ENCODE measurements around the gene BCAM. TPM values are rescaled to one million over a fixed set of nuclear protein-coding genes. Genes with fewer than 3 reads are reported as not detected.
"Not testable (repeated sequence)": the region's sequence is repeated elsewhere in the genome, so short reads cannot be mapped to it uniquely, and the experiment has no call there.

BCAM gene
- total RNA-seq, 1 experiment from 2014 or later = 73.0 TPM

GRCh38 chr19:44779150-44779549, 29.8 kb upstream of the BCAM start:
- no peak overlapping the region for H3K9ac ChIP-seq (ENCODE audit: extremely low read depth, insufficient read length, low read length)
- H2AFZ ChIP-seq (ENCODE audit: low read length) = no peak overlapping the region
- Mint-ChIP-seq H3K9me3 (no peaks in the 10 kb centered on the region; a peak in 2 of 5 replicates), H3K4me3 (peak overlapping the region; percentile 10 to 67; a peak in 4 of 5 replicates), H3K36me3 (ENCODE audit: insufficient read depth in 1 of 3, low read depth in 3 of 3) (peaks cover under 1% of the 10 kb centered on the region in 3 experiments; a peak in 3 of 7 replicates), H3K27ac (no peak overlapping the region; a peak in 1 of 7 replicates), H3K27me3 (ENCODE audit: low read depth) (peaks cover 2% of the 10 kb centered on the region; the same call in 1 of the 2 replicates), H3K4me1 (peaks cover 4 to 8% of the 10 kb centered on the region in 2 experiments)
- H4K91ac ChIP-seq (ENCODE audit: insufficient read length, low read depth, low read length) = no peak overlapping the region
- no peaks in the 10 kb centered on the region for H3K79me1 ChIP-seq (ENCODE audit: insufficient read depth, low read depth, low read length, poor library complexity, severe bottlenecking)
- H3K27ac ChIP-seq (ENCODE audit: insufficient read length, low read depth, low read length) = no peak overlapping the region
- no peak overlapping the region for H4K8ac ChIP-seq (replicated peaks; ENCODE audit: insufficient read length, low read depth, low read length)
- no peaks in the 10 kb centered on the region for H4K20me1 ChIP-seq (ENCODE audit: control insufficient read depth, insufficient read depth, insufficient read length)
- no peak overlapping the region for H4K5ac ChIP-seq (ENCODE audit: insufficient read length, low read depth, low read length)
- H3K23ac ChIP-seq (ENCODE audit: insufficient read length, low read depth, low read length) = no peak overlapping the region
- no peaks in the 10 kb centered on the region for H3K79me2 ChIP-seq (ENCODE audit: insufficient read depth, low read length)
- peaks cover 4% of the 10 kb centered on the region for H3K23me2 ChIP-seq (ENCODE audit: insufficient read length, low read depth, low read length, poor library complexity, severe bottlenecking)
- H2BK12ac ChIP-seq (ENCODE audit: insufficient read length, low read depth, low read length) = no peak overlapping the region
- no peaks in the 10 kb centered on the region; the same call in 1 of the 2 replicates for H3K4me1 ChIP-seq (ENCODE audit: insufficient read depth, low read length)
- TF ChIP-seq CTCF (conservative IDR thresholded peaks at IDR 0.05) = no peak
- DNase-seq = no peak
- H2AK5ac ChIP-seq (ENCODE audit: insufficient read length, low read length) = no peak overlapping the region
- H2BK20ac ChIP-seq (ENCODE audit: low read depth, low read length, poor library complexity, severe bottlenecking) = no peak overlapping the region
- no peaks in the 10 kb centered on the region for H3K9me3 ChIP-seq (ENCODE audit: control insufficient read depth, low read depth, low read length)
- H2BK5ac ChIP-seq (ENCODE audit: insufficient read length, low read length) = no peak overlapping the region
- H3K14ac ChIP-seq (ENCODE audit: insufficient read depth, low read length) = no peak overlapping the region
- H3K27me3 ChIP-seq (ENCODE audit: insufficient read depth, low read length) = 0 out of 2 replicates have a peak, but pooled peaks cover 3% of the 10 kb centered on the region
- no CpG with 5 or more reads among the region's 2 CpGs for WGBS (ENCODE audit: extremely low coverage, insufficient read length, low lambda C conversion rate)
- no peak overlapping the region for H3K18ac ChIP-seq (ENCODE audit: insufficient read length, low read depth, low read length)
- no peak overlapping the region for H3T11ph ChIP-seq (ENCODE audit: low read length)
- no peak overlapping the region for H3K4ac ChIP-seq (ENCODE audit: low read depth, low read length)
- no peak overlapping the region for H2BK120ac ChIP-seq (ENCODE audit: low read depth, low read length, poor library complexity, severe bottlenecking)
- no peak overlapping the region for H2BK15ac ChIP-seq (ENCODE audit: low read depth, low read length)
- H3K56ac ChIP-seq (ENCODE audit: insufficient read length, low read depth, low read length) = no peak overlapping the region
- H3K4me2 ChIP-seq (ENCODE audit: insufficient read depth, insufficient read length, low read length) = no peak overlapping the region

GRCh38 chr19:44781694-44782093, 27.2 kb upstream of the BCAM start:
- not testable (repeated sequence) for H3K4me1 Mint-ChIP-seq; H2AK5ac ChIP-seq (ENCODE audit: insufficient read length, low read length); H3K9me3 ChIP-seq (ENCODE audit: control insufficient read depth, low read depth, low read length); H3K56ac ChIP-seq (ENCODE audit: insufficient read length, low read depth, low read length); H3K14ac ChIP-seq (ENCODE audit: insufficient read depth, low read length); H3T11ph ChIP-seq (ENCODE audit: low read length); H3K4ac ChIP-seq (ENCODE audit: low read depth, low read length); H3K79me1 ChIP-seq (ENCODE audit: insufficient read depth, low read depth, low read length, poor library complexity, severe bottlenecking); H3K4me3 Mint-ChIP-seq; H3K9me3 Mint-ChIP-seq; H2BK5ac ChIP-seq (ENCODE audit: insufficient read length, low read length); H2AFZ ChIP-seq (ENCODE audit: low read length); H3K23me2 ChIP-seq (ENCODE audit: insufficient read length, low read depth, low read length, poor library complexity, severe bottlenecking); H3K4me1 ChIP-seq (ENCODE audit: insufficient read depth, low read length); H3K27ac ChIP-seq (ENCODE audit: insufficient read length, low read depth, low read length); H3K9ac ChIP-seq (ENCODE audit: extremely low read depth, insufficient read length, low read length); H3K27ac Mint-ChIP-seq; H3K23ac ChIP-seq (ENCODE audit: insufficient read length, low read depth, low read length); H4K8ac ChIP-seq (replicated peaks; ENCODE audit: insufficient read length, low read depth, low read length); H3K18ac ChIP-seq (ENCODE audit: insufficient read length, low read depth, low read length); H3K79me2 ChIP-seq (ENCODE audit: insufficient read depth, low read length); H3K27me3 Mint-ChIP-seq (ENCODE audit: low read depth); H4K5ac ChIP-seq (ENCODE audit: insufficient read length, low read depth, low read length); H4K91ac ChIP-seq (ENCODE audit: insufficient read length, low read depth, low read length); H3K27me3 ChIP-seq (ENCODE audit: insufficient read depth, low read length); DNase-seq; H4K20me1 ChIP-seq (ENCODE audit: control insufficient read depth, insufficient read depth, insufficient read length); H2BK15ac ChIP-seq (ENCODE audit: low read depth, low read length); H3K4me2 ChIP-seq (ENCODE audit: insufficient read depth, insufficient read length, low read length); H2BK120ac ChIP-seq (ENCODE audit: low read depth, low read length, poor library complexity, severe bottlenecking); H2BK12ac ChIP-seq (ENCODE audit: insufficient read length, low read depth, low read length); H2BK20ac ChIP-seq (ENCODE audit: low read depth, low read length, poor library complexity, severe bottlenecking)
- peaks cover 4 to 22% (median 11%) of the 10 kb centered on the region in 3 experiments; a peak in 6 of 7 replicates for H3K36me3 Mint-ChIP-seq (ENCODE audit: insufficient read depth in 1 of 3, low read depth in 3 of 3)
- no CpG with 5 or more reads among the region's 2 CpGs for WGBS (ENCODE audit: extremely low coverage, insufficient read length, low lambda C conversion rate)

Measured in H9 (cell line).